ENCODE measurements around the gene TMEM125. TPM values are rescaled to one million over a fixed set of nuclear protein-coding genes. Genes with fewer than 3 reads are reported as not detected.

Gene TMEM125
- total and polyA plus RNA-seq, 2 experiments from 2014 or later, result 28.7 to 43.1 TPM

- H3K4me3 ChIP-seq, result no peak overlapping the region
- TF ChIP-seq EZH2phosphoT487 (IDR thresholded peaks at IDR 0.05; ENCODE audit: low read depth, severe bottlenecking, unreplicated experiment) (no peak), CTCF (IDR thresholded peaks at IDR 0.05; ENCODE audit: poor library complexity) (no peak), EZH2 (IDR thresholded peaks at IDR 0.05; ENCODE audit: borderline replicate concordance) (no peak)
Measured at GRCh38 chr1:43222879-43223278, 46.9 kb upstream of the TMEM125 start.

GRCh38 chr1:43225168-43225567 is 44.6 kb upstream of the TMEM125 start:
- Histone ChIP-seq H3K4me1 (ENCODE audit: insufficient read depth) (peaks cover 11% of the 10 kb centered on the region), H3K9me2 (replicated peaks; ENCODE audit: insufficient read depth) (no peaks in the 10 kb centered on the region), H4K20me1 (ENCODE audit: insufficient read depth, poor library complexity, severe bottlenecking) (no peaks in the 10 kb centered on the region), H3K4me2 (no peak overlapping the region), H3K27ac (no peak overlapping the region), H3K4me3 (no peak overlapping the region), H3K9me3 (ENCODE audit: low read depth) (no peaks in the 10 kb centered on the region), H3K36me3 (replicated peaks; ENCODE audit: insufficient read depth, low read depth) (no peaks in the 10 kb centered on the region), H2AFZ (no peak overlapping the region), H3K27me3 (no peaks in the 10 kb centered on the region), H3K79me2 (no peaks in the 10 kb centered on the region)
- 68% methylated on average over 3 of the region's 3 CpGs for WGBS (ENCODE audit: low lambda C conversion rate, missing lambda C conversion rate)
- DNase-seq (ENCODE audit: low spot score), result no peak
- TF ChIP-seq EZH2phosphoT487 (IDR thresholded peaks at IDR 0.05; ENCODE audit: low read depth, severe bottlenecking, unreplicated experiment), result no peak
- TF ChIP-seq EZH2 (IDR thresholded peaks at IDR 0.05; ENCODE audit: borderline replicate concordance), result no peak
- no peak for TF ChIP-seq CTCF (IDR thresholded peaks at IDR 0.05; ENCODE audit: poor library complexity)

More at GRCh38 chr1:43222879-43223278, 46.9 kb upstream of the TMEM125 start:
- Histone ChIP-seq H3K9me2 (replicated peaks; ENCODE audit: insufficient read depth) (no peaks in the 10 kb centered on the region), H4K20me1 (ENCODE audit: insufficient read depth, poor library complexity, severe bottlenecking) (no peaks in the 10 kb centered on the region), H3K4me1 (ENCODE audit: insufficient read depth) (peaks cover 5% of the 10 kb centered on the region), H3K4me2 (no peak overlapping the region), H3K36me3 (replicated peaks; ENCODE audit: insufficient read depth, low read depth) (no peaks in the 10 kb centered on the region), H3K9me3 (ENCODE audit: low read depth) (no peaks in the 10 kb centered on the region), H3K27me3 (no peaks in the 10 kb centered on the region), H2AFZ (no peak overlapping the region), H3K27ac (no peak overlapping the region), H3K79me2 (no peaks in the 10 kb centered on the region)
- whole genome bisulfite sequencing (ENCODE audit: low lambda C conversion rate, missing lambda C conversion rate), result 91% methylated on average over 9 of the region's 9 CpGs
- DNase-seq (ENCODE audit: low spot score), result no peak

GRCh38 chr1:43227143-43227764 is 42.5 kb upstream of the TMEM125 start:
- H3K9me2 ChIP-seq (replicated peaks; ENCODE audit: insufficient read depth), result no peaks in the 10 kb centered on the region
- peak overlapping the region; percentile 32 for H3K27ac ChIP-seq
- H3K27me3 ChIP-seq, result no peaks in the 10 kb centered on the region
- no peaks in the 10 kb centered on the region for H3K36me3 ChIP-seq (replicated peaks; ENCODE audit: insufficient read depth, low read depth)
- 18% methylated on average over 10 of the region's 10 CpGs for WGBS (ENCODE audit: low lambda C conversion rate, missing lambda C conversion rate)
- no peaks in the 10 kb centered on the region for H4K20me1 ChIP-seq (ENCODE audit: insufficient read depth, poor library complexity, severe bottlenecking)
- peaks cover 21% of the 10 kb centered on the region for H3K4me1 ChIP-seq (ENCODE audit: insufficient read depth)
- TF ChIP-seq CTCF (IDR thresholded peaks at IDR 0.05; ENCODE audit: poor library complexity) (peak; percentile 94), EZH2 (IDR thresholded peaks at IDR 0.05; ENCODE audit: borderline replicate concordance) (no peak)
- H3K9me3 ChIP-seq (ENCODE audit: low read depth), result no peaks in the 10 kb centered on the region
- no peak overlapping the region for H2AFZ ChIP-seq
- no peak overlapping the region for H3K4me3 ChIP-seq
- DNase-seq (ENCODE audit: low spot score), result peak; percentile 92
- no peaks in the 10 kb centered on the region for H3K79me2 ChIP-seq
- H3K4me2 ChIP-seq, result no peak overlapping the region

All from hepatocyte (in vitro differentiated cells).